NCI-H446 (cell line): ENCODE results near the gene SDCCAG8.
"Not testable (repeated sequence)": the region's sequence is repeated elsewhere in the genome, so short reads cannot be mapped to it uniquely, and the experiment has no call there.

ENCODE experiments used
- DNase-seq, 2 experiments: peaks; one replicate each; lab custom pipeline; 2025; lab: John Stamatoyannopoulos, UW

The SDCCAG8 gene

DNA sequence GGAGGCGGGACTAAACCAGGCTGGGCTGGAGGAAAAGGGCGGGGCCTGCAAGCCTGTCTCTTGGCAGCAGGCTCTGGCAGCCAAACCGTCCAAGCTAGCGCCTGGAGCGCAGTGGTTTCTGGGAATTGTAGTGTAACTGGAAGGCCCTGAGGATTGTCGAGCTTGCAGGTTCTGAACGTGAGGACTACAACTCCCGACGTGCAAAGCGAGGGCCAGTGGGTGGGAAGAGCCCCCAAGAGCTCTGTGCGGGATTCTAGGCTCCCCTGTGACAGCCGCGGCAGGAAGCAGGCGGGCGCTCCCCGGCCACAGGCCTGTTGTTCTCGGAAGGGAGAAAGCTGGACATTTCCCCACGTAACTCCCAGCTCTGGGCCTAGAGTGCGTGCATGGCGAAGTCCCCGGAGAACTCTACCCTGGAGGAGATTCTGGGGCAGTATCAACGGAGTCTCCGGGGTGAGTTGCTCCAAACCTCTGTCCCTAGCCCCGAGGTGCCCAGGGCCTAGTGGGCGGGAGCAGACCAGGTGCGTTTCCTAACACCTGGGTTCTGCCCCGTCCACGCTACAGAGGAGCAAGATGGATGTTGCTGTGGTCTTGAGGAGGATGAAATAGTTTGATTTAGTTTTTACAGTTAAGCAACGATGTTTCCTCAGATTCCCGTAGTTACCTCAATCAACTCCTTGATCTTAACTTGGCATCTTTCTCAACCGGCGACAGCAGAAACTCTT lies at the start of gene SDCCAG8:
Gene SDCCAG8, plus strand, starts transcription at position 251 of the 722 bp plus-strand sequence. Its CDS starts 133 bp downstream, at position 384.
- DNase-seq = peak; percentile 99 to 100

- peak; percentile 7 to 67 for DNase-seq
These were observed 43.9 kb upstream of the SDCCAG8 start for GRCh38 chr1:243211984-243212383.

- no peak for DNase-seq
These were observed 42.6 kb upstream of the SDCCAG8 start for GRCh38 chr1:243213045-243213787.

DNA sequence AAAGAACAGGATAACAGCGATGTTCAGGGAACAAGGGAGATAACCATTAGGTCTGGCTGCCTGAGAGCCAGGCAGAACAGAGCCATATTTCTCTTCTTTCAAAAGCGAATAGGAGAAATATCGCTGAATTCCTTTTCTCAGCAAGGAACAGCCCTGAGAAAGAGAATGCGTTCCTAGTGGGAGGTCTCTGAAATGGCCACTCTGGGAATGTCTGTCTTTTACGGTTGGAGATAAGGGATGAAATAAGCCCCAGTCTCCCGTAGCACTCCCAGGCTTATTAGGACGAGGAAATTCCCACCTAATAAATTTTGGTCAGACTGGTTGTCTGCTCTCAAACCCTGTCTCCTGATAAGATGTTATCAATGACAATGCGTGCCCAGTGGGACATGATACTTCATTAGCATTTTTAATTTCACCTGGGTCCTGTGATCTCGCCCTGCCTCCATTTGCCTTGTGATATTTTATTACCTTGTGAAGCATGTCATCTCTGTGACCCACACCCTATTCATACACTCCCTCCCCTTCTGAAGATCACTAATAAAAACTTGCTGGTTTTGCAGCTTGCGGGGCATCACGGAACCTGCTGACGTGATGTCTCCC lies 40.5 kb upstream of the SDCCAG8 start:
- not testable (repeated sequence) for DNase-seq

DNA sequence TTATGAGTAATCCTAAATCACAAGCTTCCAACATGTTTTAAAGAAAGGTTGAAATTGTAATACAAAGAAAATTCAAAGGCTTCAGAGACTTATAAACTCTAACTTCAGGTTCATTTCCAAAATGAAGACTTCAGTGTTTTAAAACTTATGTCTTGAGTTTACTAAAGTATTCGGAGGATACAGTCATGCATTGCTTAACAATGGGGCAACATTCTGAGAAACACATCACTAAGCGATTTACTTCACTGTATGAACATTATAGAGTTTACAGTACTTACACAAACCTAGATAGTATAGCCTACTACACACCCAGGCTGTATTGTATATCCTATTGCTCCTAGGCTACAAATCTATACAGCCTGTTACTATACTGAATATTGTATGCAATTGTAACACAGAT lies 39.1 kb upstream of the SDCCAG8 start:
- no peak for DNase-seq

DNA sequence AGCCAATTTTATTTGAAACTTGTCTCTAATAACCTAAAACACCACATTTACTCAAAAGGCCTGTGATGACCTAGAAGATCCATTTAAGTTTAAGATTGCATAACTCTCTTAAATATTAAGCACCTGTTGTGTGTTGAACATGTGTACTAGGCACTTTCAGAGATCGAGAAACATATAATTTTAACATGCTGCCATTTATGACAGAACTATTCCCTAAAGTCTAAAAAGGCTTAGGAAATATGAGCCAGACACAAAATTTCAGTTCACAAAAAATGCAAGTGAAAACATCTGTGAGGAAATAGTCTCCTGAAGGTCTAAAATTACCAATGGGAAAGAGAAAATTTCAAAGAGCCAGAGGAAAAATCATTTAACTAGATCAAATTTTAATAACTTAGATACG lies 38.5 kb upstream of the SDCCAG8 start:
- no peak for DNase-seq

DNA sequence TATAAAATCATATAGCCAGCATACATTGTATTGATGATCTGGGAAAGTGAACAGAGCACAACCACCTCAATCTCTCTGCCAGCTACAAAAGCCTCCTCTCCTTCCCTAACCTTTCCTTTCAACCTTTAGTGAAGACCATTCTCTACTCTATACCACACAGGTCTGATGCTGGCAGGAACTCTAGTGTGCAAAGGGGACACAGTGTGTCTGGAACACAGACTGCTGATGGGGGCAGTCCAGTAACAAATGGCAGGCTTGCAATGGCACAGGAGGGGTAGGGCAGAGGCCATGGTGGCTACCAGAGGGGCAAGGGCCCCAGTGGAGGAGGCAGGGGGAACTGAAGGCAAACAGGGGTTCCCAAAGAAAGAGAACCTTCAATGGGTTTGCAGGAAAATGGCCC lies 37.8 kb upstream of the SDCCAG8 start:
- no peak for DNase-seq

- no peak for DNase-seq
These were observed 28.2 kb upstream of the SDCCAG8 start for GRCh38 chr1:243227622-243228021.

DNA sequence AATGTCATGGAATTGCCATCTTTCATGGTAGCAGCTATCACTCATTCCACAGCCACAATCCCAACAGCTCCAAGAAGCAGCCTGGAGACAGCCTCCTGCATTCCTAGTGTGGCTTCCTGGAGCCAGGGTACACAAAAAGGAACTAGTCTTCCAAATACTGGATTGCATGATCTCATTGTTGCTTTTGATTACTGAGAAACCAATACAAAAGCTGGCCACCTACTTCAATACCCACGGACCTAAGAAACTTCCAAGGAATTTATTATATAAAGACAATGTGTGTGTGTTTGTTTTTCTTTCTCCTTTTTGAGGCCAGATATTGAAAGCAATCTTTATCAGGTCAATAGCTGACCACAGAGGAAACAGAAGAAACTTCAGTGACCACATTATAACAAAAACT lies 26.3 kb upstream of the SDCCAG8 start:
- no peak for DNase-seq

DNA sequence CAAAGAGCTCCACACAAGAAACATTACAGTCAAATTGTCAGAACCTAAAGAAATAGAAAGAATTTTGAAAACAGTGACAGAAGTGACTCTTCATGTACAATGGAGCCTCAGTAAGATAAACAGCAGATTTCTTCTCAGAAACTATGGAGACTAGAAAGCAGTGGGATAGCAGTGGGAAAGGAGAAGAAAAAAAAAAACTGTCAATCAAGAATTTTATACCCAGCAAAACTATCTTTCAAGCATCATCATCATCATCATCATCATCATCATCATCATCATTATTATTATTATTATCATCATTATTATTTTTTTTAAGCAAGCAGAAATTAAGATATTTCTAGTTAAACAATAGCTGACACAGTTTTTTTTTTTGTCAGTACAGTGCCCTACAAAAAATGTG lies 24.9 kb upstream of the SDCCAG8 start:
- DNase-seq = peak in 1 of 2 experiments; percentile 11

- peak in 1 of 2 experiments; percentile 75 for DNase-seq
These were observed 21.9 kb upstream of the SDCCAG8 start for GRCh38 chr1:243233908-243234307.

DNA sequence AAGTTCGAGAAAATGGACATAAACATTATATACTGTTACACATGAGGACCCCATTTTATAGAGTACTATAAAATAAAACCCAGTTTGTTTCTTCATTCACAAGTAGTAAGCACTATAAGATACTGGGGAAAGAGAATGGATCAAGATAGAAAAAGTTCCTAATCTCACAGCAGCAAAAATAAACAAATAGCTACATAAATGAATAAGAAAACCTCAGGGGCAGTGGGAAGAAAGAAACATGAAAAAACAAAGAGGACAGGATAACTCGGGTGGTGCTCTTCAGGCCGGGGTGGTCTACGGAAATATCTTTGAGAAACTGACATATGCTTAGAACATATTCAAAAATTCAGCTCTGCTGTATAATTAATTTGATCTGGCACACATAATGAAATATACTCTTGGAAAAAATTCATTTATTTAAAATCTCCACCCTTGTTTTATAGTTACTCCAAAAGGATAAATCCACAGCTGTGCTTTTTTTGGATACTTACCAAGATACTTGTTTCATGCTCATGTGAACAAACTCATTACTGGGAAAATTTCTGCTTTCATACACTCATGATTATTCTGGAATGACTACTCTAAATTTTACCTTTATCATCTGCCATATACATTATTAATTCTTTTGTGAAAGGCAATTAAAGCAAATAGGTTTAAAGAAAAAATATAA lies 20.7 kb upstream of the SDCCAG8 start:
- peak; percentile 56 to 80 for DNase-seq

DNA sequence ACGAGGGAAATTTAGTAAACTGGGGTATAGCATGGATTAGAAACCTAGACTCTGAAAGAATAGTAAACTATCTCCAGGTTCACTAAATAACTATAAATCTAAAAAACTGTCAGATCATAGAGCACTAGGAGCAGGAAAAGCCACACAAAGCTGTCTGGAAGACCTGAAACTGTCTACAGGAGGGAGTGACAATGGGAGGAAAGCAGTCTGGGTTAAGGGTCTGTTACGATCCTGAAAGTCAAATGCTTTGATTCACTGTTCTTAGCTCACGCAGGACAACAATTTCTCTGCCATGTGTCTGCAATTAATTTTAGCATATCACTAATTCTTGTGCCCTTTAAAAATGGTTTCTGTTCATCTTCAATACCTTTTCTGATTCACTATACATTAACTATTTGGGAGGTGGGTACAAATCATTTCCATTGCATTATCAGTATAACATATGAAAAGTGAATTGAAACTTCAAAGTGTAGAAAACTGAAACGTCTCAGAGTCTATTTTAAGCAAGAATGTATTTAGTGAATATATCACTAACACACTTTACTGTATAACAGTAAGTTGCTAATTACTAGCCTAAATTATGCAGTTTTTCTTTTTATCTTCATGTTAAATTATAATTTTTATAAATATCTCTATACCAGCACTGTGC lies 19.1 kb upstream of the SDCCAG8 start:
- no peak for DNase-seq

DNA sequence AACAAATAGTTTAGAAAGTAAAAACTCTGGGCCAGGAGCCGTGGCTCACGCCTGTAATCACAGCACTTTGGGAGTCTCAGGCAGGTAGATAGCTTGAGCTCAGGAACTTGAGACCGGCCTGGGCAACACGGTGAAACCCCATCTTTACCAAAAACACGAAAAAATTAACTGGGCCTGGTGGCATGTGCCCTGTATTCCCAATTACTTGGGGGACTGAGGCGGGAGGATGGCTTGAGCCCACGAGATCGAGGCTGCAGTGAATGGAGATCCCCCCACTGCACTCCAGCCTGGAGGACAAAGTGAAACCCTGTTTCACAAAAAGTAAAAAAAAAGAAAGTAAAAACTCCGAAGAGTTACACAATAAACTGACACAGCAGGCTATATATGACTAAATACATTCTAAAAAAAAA lies 11.4 kb upstream of the SDCCAG8 start:
- no peak for DNase-seq

DNA sequence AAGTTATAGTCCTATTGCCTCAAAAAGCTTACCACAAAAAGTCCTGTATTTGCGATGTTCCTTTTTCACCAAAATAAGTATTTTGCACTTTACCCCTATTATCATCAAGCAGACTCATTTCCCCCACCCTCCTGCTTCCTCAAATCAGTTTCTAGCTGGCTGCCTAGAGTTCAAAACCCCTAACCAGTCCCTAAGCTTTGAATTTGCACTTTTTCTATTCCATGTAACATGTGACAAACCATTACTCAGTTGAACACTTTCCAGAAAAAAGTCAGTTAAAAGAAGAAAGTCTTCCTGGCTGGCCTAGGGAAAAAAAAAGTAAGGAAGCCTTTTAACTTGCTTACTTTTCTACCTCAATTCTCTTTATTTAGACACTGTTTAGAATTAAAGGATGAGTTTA lies 8.9 kb upstream of the SDCCAG8 start:
- DNase-seq = no peak

DNA sequence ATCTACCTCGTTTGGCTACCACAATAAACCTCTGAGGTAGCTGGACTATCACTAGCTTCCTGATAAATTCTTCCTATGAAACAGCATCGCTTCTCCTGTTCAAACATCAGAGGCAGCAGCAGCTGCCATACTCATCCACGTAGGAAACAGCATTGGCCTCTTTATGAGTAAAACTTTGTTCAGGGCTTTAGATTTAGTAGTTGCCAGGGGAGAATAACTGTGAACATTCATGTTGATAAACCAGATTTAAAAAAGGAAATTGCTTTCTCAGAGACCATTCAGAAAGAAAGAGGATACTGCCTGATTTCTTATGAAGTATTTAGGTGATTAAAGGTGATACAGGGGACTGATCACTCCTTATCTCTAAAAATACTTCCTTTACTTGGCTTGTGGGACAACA lies 7.9 kb upstream of the SDCCAG8 start:
- DNase-seq = no peak

GRCh38 chr1:243249214-243249613 lies 6.6 kb upstream of the SDCCAG8 start:
- no peak for DNase-seq

DNA sequence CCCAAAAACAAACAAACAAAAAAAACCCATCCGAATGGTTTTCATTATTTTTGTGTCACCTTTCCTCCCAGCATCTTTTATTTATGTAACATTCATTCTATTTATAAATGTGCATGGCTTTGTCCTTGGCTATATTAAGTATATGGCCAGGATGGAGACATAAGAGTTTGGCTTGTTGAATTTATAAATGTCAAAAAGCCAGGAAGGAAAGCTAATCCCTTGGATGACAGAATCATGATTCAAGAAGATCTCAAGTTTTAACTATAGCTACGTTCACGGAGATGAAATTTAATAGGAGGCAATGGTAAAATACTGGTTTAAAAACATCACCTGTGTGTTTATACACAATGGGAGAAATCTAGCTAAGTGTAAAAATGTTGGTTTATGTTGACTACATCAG lies 5.7 kb upstream of the SDCCAG8 start:
- DNase-seq = no peak

- no peak for DNase-seq
These were observed 4.3 kb upstream of the SDCCAG8 start for GRCh38 chr1:243251539-243251938.

- no peak for DNase-seq
These were observed 2.5 kb upstream of the SDCCAG8 start for GRCh38 chr1:243253211-243253925.

DNA sequence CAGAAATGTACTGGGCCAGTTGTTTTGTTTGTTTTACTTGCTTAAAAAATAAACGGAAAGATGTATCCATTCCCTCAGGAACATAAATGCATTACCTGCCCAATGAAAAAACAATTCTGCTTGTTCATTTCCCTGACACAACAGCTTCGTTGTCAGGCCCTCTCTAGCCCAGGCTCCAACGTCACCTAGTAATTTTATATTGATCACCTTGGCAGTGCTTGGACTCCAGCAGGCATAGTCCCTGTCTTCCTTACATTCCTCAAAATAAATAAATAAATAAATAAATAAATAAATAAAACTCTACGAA lies 2.0 kb upstream of the SDCCAG8 start:
- DNase-seq = no peak
